K562 (cell line): ENCODE data around the gene SPTBN2. TPM values are rescaled to one million over a fixed set of nuclear protein-coding genes. Genes with fewer than 3 reads are reported as not detected.

Experiments used
- ATAC-seq: fragments of 200-7000 bp; cut with Tn5 transposase; 3 replicates; pipeline ENCODE4 v1.9.1; 2020; ENCODE audit warnings: moderate library complexity
- Bru-seq: library from RNA; stranded (reverse); fragments of 400-500 nt; gene quantifications from one replicate; lab custom pipeline; 2021; lab: Mats Ljungman, UMichigan
- BruChase-seq, 2 experiments: library from RNA; stranded (reverse); fragments of 400-500 nt; gene quantifications; one replicate each; lab custom pipeline; 2021; lab: Mats Ljungman, UMichigan
- BruUV-seq: library from RNA; stranded (reverse); fragments of 400-500 nt; replicated peaks from 2 replicates; lab custom pipeline; 2021; lab: Mats Ljungman, UMichigan
- CTCF ChIA-PET: fragments of 300-600 bp; formaldehyde crosslinking; extraction: SDS; loops from one replicate; lab custom pipeline; 2021; ENCODE audit warnings: low intra/inter-chr PET ratio; lab: Yijun Ruan, JAX
- POLR2A ChIA-PET: fragments of 300-600, 350-650 bp; sonication (Branson Sonifier 250); formaldehyde crosslinking; extraction: SDS; loops from one replicate; lab custom pipeline; 2021; ENCODE audit warnings: antibody characterized with exemption, inconsistent platforms; lab: Yijun Ruan, JAX
- DNase-seq, 4 experiments: peaks; one replicate each; pipeline versions ENCODE4 v3.0.0 to v3.0.0-alpha.2; 2011 to 2018; ENCODE audit warnings: low spot score in 3 of 4, mixed read lengths in 3 of 4; ENCODE audit errors: extremely low read depth in 1 of 4
- FAIRE-seq: peaks from 2 replicates; lab custom pipeline; 2011; peaks lifted over from hg19 to GRCh38; lab: Jason Lieb, UNC
- H2AFZ ChIP-seq: 2 replicates; pipeline ENCODE4 v1.6.0; 2011; ENCODE audit warnings: low read depth, low read length, control low read depth, inconsistent platforms
- H3K27ac ChIP-seq: fragments of 200-600 bp; 3 replicates; pipeline ENCODE4 v1.8.0; 2011; ENCODE audit warnings: low read depth, mild to moderate bottlenecking, control low read depth, inconsistent platforms, low read length, moderate library complexity, mixed read lengths; ENCODE audit errors: extremely low read depth
- H3K27me3 ChIP-seq, 2 experiments: fragments of 300-600 bp in 1 of 2; 2 replicates in 1 of 2; 3 replicates in 1 of 2; pipeline versions ENCODE4 v1.6.0 to v1.8.0; 2011; ENCODE audit warnings: inconsistent platforms in 2 of 2, low read length in 2 of 2, mild to moderate bottlenecking in 1 of 2, mixed read lengths in 1 of 2, moderate library complexity in 1 of 2; ENCODE audit not compliant: control insufficient read depth in 2 of 2, insufficient read depth in 2 of 2
- H3K36me3 ChIP-seq: fragments of 300-600 bp; 3 replicates; pipeline ENCODE4 v1.8.0; 2011; ENCODE audit warnings: mild to moderate bottlenecking, low read length, inconsistent platforms; ENCODE audit not compliant: control insufficient read depth, insufficient read depth
- H3K4me1 ChIP-seq, 2 experiments: fragments of 200-600 bp in 1 of 2; replicated peaks in 1 of 2; 2 replicates in 1 of 2; 3 replicates in 1 of 2; pipeline versions ENCODE4 v1.5.1 to v1.8.0; 2011; ENCODE audit warnings: inconsistent platforms in 2 of 2, low read length in 2 of 2, mild to moderate bottlenecking in 1 of 2, mixed read lengths in 1 of 2, moderate library complexity in 1 of 2; ENCODE audit not compliant: control insufficient read depth in 2 of 2, insufficient read depth in 2 of 2
- H3K4me2 ChIP-seq: 2 replicates; pipeline ENCODE4 v1.6.1; 2011; ENCODE audit warnings: low read length, control low read depth, inconsistent platforms, mixed read lengths; ENCODE audit not compliant: insufficient read depth
- H3K4me3 ChIP-seq: fragments of 200-600 bp; sonication (generic), shearing (Covaris generic); 2 replicates; pipeline ENCODE4 v1.5.1; 2016; ENCODE audit warnings: control low read depth, inconsistent platforms
- H3K79me2 ChIP-seq: fragments of 200-600 bp; 3 replicates; pipeline ENCODE4 v1.8.0; 2011; ENCODE audit warnings: low read length, inconsistent platforms; ENCODE audit not compliant: control insufficient read depth, insufficient read depth
- H3K9ac ChIP-seq, 2 experiments: 2 replicates each; pipeline versions ENCODE4 v1.6.0 to v1.6.1; 2011; ENCODE audit warnings: low read depth in 2 of 2, low read length in 2 of 2, control low read depth in 1 of 2, inconsistent platforms in 1 of 2, mild to moderate bottlenecking in 1 of 2, mixed read lengths in 1 of 2; ENCODE audit not compliant: insufficient read depth in 1 of 2
- H3K9me1 ChIP-seq: one replicate; pipeline ENCODE4 v1.6.0; 2011; ENCODE audit warnings: inconsistent platforms, mild to moderate bottlenecking, low read length, moderate library complexity; ENCODE audit not compliant: control insufficient read depth, insufficient read depth
- H3K9me3 ChIP-seq: replicated peaks from 2 replicates; pipeline ENCODE4 v1.5.1; 2011; ENCODE audit warnings: low read depth, low read length, inconsistent platforms; ENCODE audit not compliant: control insufficient read depth, insufficient read depth
- H4K20me1 ChIP-seq: replicated peaks from 2 replicates; pipeline ENCODE4 v1.6.1; 2011; ENCODE audit warnings: low read length, inconsistent platforms, mixed read lengths; ENCODE audit not compliant: control insufficient read depth, insufficient read depth
- CEBPB ChIP-seq: fragments of 450-650 bp; IDR thresholded peaks from 2 replicates; pipeline ENCODE4 v1.6.1; 2016; ENCODE audit warnings: missing genetic modification characterization, missing compliant biosample characterization
- ELF2 ChIP-seq: fragments of 250-450 bp; sonication (Bioruptor Pico); IDR thresholded peaks from 2 replicates; pipeline ENCODE4 v1.5.0; 2021; ENCODE audit warnings: mild to moderate bottlenecking
- POLR3G ChIP-seq: IDR thresholded peaks from 2 replicates; pipeline ENCODE4 v1.6.1; 2011; ENCODE audit not compliant: insufficient read length, insufficient replicate concordance; ENCODE audit errors: extremely low read depth
- SIN3B ChIP-seq: fragments of 450-650 bp; IDR thresholded peaks from 2 replicates; pipeline ENCODE4 v1.6.1; 2017; ENCODE audit warnings: low read depth, mild to moderate bottlenecking, moderate library complexity
- ZNF644 ChIP-seq: fragments of 200-800 bp; sonication (Bioruptor generic); IDR thresholded peaks from 2 replicates; pipeline ENCODE4 v1.6.1; 2016; ENCODE audit warnings: low read depth, missing genetic modification characterization, missing compliant biosample characterization
- ZNF695 ChIP-seq: fragments of 450-650 bp; formaldehyde crosslinking; IDR thresholded peaks from 2 replicates; pipeline ENCODE4 v1.4.0; 2020; ENCODE audit warnings: mild to moderate bottlenecking, moderate library complexity
- WGBS: fragments of 100-300 bp; shearing (Covaris generic); methylation state at CpG from one replicate; pipeline ENCODE4 v1.1.6; 2016; ENCODE audit warnings: low coverage, mixed read lengths; ENCODE audit not compliant: insufficient coverage; ENCODE audit errors: missing lambda C conversion rate; 5-methylcytosine and 5-hydroxymethylcytosine counted together
- in situ Hi-C: fragments of 300-500 bp; cut with MboI; formaldehyde crosslinking; loops from 4 replicates; pipeline ENCODE4 v1.15.0; 2018; ENCODE audit warnings: inconsistent platforms, mixed read lengths
- intact Hi-C: fragments of 100-400 bp; cut with micrococcal nuclease; formaldehyde crosslinking; loops from 2 replicates; pipeline ENCODE4 v1.14.2; 2022
- long read RNA-seq, 3 experiments: library from polyadenylated mRNA in 2 of 3; library from RNA in 1 of 3; unstranded in 2 of 3; stranded (forward) in 1 of 3; transcript quantifications; one replicate each; pipeline ENCODE4 v2.0.0, GENCODE V29; 2019 to 2022
- polyA minus RNA-seq, 3 experiments: library from RNA; depleted of rRNA, polyadenylated mRNA; stranded (reverse); fragments of >200 nt; gene quantifications; 2 replicates each; pipeline ENCODE4 v1.2.3, GENCODE V29; 2011
- polyA plus RNA-seq, 8 experiments: library from polyadenylated mRNA; depleted of rRNA in 4 of 8; stranded (reverse) in 5 of 8; unstranded in 3 of 8; fragments of >200 nt; fragmentation: Nextera tagmentation in 2 of 8; fragmentation: Illumina TruSeq in 1 of 8; extraction: Ambion mirVana in 2 of 8; extraction: Trizol in 1 of 8; gene quantifications; 2 replicates each; pipeline versions ENCODE4 v1.2.1 to v1.2.3, GENCODE V29; 2011 to 2014; ENCODE audit warnings: inconsistent platforms in 1 of 8, missing spikeins in 1 of 8
- total RNA-seq, 7 experiments: library from RNA; depleted of rRNA in 6 of 7; stranded (reverse); fragments of >200 nt in 6 of 7; fragmentation: Illumina TruSeq in 2 of 7; extraction: Trizol in 2 of 7; gene quantifications; 2 replicates each; pipeline versions ENCODE4 v1.2.1 to v1.2.3, GENCODE V29; 2011 to 2021; ENCODE audit warnings: low replicate concordance in 1 of 7
- TF ChIP-seq, protein P1 (sequence below): fragments of 250-450 bp; sonication (Bioruptor Pico); IDR thresholded peaks from 2 replicates; pipeline ENCODE4 v1.8.0; 2021; ENCODE audit warnings: borderline replicate concordance, mild to moderate bottlenecking, moderate library complexity; ENCODE audit not compliant: poor library complexity, severe bottlenecking
- TF ChIP-seq, protein P2 (sequence below): fragments of 450-650 bp; formaldehyde crosslinking; conservative IDR thresholded peaks from 2 replicates; pipeline ENCODE4 v1.4.0; 2022; ENCODE audit warnings: mild to moderate bottlenecking, missing genetic modification characterization

The SPTBN2 gene
- total RNA-seq (2011; cell fraction: chromatin; rRNA removed; ENCODE audit: low replicate concordance): 38.7 and 79.0 TPM in 2 replicates
- total RNA-seq (2011; cell fraction: nucleolus; rRNA removed): 36.8 and 51.9 TPM in 2 replicates
- total RNA-seq (2011; cell fraction: nucleoplasm; rRNA removed): 19.7 and 37.4 TPM in 2 replicates
- total RNA-seq (2014; rRNA removed) (56.5 and 65.5 TPM in 2 replicates), total RNA-seq (2014; rRNA removed; fragmentation: Illumina TruSeq; extraction: Trizol) (9.2 and 15.2 TPM in 2 replicates), total RNA-seq (2015; rRNA removed; fragmentation: Illumina TruSeq; extraction: Trizol) (25.5 and 25.6 TPM in 2 replicates), total RNA-seq (2021) (50.0 and 55.6 TPM in 2 replicates), polyA plus RNA-seq (2011; rRNA removed) (12.1 and 15.3 TPM in 2 replicates), polyA plus RNA-seq (2014; fragmentation: Illumina TruSeq; extraction: Trizol) (19.7 and 33.5 TPM in 2 replicates), polyA plus RNA-seq (2014; fragmentation: Nextera tagmentation; extraction: Ambion mirVana) (under 1 TPM; 0.38 to 0.49 TPM), polyA plus RNA-seq (2014; rRNA removed) (31.4 and 33.3 TPM in 2 replicates), polyA minus RNA-seq (2011; rRNA and poly(A)+ RNA removed) (15.2 and 22.3 TPM in 2 replicates), Bru-seq, nascent RNA (percentile 61 among the genes with signal in this experiment), BruChase-seq, experiment 1, labeled RNA remaining after a 2-hour chase (percentile 56 among the genes with signal in this experiment), BruChase-seq, experiment 2, labeled RNA remaining after a 6-hour chase (percentile 58 among the genes with signal in this experiment)
- polyA plus RNA-seq (2011; cell fraction: cytosol; rRNA removed): 14.8 and 18.5 TPM in 2 replicates
- polyA plus RNA-seq (2011; cell fraction: nucleus; rRNA removed): 45.3 and 54.6 TPM in 2 replicates
- polyA plus RNA-seq (2012): 34.5 and 42.4 TPM in 2 replicates
- 22.2 and 30.1 TPM in 2 replicates for polyA minus RNA-seq (2011; cell fraction: cytosol; rRNA and poly(A)+ RNA removed)
- 10.4 and 25.8 TPM in 2 replicates for polyA minus RNA-seq (2011; cell fraction: nucleus; rRNA and poly(A)+ RNA removed)
- long read RNA-seq, experiment 1, partial matches to known transcripts: 24 of 40 reads
- long read RNA-seq, experiment 1, other reads (novel, unspliced or antisense): 16 of 40 reads
- long read RNA-seq, experiment 2, partial matches to known transcripts: 24 of 33 reads
- long read RNA-seq, experiment 2, other reads (novel, unspliced or antisense): 9 of 33 reads
- long read RNA-seq, experiment 3, partial matches to known transcripts: 1 of 1 reads
- long read RNA-seq, experiment 3, other reads (novel, unspliced or antisense): 0 of 1 reads

DNA sequence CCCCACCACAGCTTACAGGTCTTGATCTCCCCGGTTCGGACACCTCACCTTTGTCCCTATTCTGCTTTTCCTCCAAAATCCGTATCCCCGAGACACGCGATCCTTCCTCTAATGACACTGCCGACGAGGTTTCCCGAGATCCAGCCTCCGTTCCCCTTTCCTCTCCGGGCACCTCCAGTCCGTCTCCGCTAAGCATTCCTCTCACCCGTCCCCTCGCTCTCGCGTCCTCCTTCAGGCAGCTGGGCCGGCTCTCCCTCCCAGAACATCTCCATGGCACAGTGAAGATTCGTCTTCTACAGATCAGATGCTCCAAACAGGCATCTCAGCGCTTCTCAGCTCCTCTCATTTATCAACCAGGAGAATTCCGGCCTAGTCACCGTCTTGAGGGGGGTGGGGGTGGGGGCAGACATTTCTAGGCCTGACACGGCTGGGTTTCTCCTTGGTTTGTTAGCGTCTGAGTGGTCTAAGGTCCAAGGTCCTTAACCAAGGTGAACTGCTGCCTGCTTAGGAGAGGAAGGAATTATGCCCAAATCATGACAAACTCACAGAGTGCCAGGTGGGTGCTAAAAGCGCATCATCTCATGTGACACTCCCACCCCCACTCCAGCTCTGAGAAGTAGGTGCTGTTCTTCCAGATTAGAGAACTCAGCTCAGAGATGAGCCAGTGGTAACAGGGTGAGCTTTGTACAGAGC lies at the start of gene SPTBN2:
Gene SPTBN2, minus strand, starts transcription at position 524 of the 693 bp plus-strand sequence. CDS start 7,976 bp downstream, outside the sequence.
- intact Hi-C loops (no loop called here), in situ Hi-C loops (no loop called here)
- 6% methylated on average over 25 of the region's 25 CpGs for WGBS
- H4K20me1 ChIP-seq: no peaks in the 10 kb centered on the region; the same call in 1 of the 2 replicates
- DNase-seq (peak; percentile 29 to 77 (median 54)), FAIRE-seq (peak; percentile 81), ATAC-seq (peak; percentile 61)
- peaks cover 23 to 34% of the 10 kb centered on the region in 2 experiments; a peak in 4 of 5 replicates for H3K4me1 ChIP-seq
- 0 out of 5 replicates have a peak, but pooled peaks cover 0 to 3% of the 10 kb centered on the region in 2 experiments for H3K27me3 ChIP-seq
- peak within 1 kb of the TSS; percentile 90 for H3K4me2 ChIP-seq
- H3K79me2 ChIP-seq: peaks cover 22% of the 10 kb centered on the region
- peak within 1 kb of the TSS; percentile 48 for H3K4me3 ChIP-seq
- H3K36me3 ChIP-seq: 0 out of 3 replicates have a peak, but pooled peaks cover 3% of the 10 kb centered on the region
- no peaks in the 10 kb centered on the region for H3K9me1 ChIP-seq
- BruUV-seq: TSS peak; percentile 29
- H2AFZ ChIP-seq: peak within 1 kb of the TSS; percentile 95
- POLR2A ChIA-PET: interaction anchor here (0.9 to 1.2 kb wide), 4 partner anchors 12 to 49 kb away, joined by 3 to 5 read pairs (median 4); no protein-coding TSS in a partner anchor
- H3K27ac ChIP-seq: peak within 1 kb of the TSS; percentile 68; the same call in 2 of the 3 replicates
- H3K9ac ChIP-seq: peak within 1 kb of the TSS; percentile 68 to 94; a peak in 3 of 4 replicates
- H3K9me3 ChIP-seq: no peaks in the 10 kb centered on the region
- CTCF ChIA-PET: interaction anchor here (0.7 kb wide), 1 partner anchor 106 kb away, joined by 6 read pairs; no protein-coding TSS in a partner anchor
- TF ChIP-seq, protein P1, sequence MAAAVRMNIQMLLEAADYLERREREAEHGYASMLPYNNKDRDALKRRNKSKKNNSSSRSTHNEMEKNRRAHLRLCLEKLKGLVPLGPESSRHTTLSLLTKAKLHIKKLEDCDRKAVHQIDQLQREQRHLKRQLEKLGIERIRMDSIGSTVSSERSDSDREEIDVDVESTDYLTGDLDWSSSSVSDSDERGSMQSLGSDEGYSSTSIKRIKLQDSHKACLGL (CRISPR knock-in tag): no peak
- no peak for TF ChIP-seq SIN3B
- TF ChIP-seq ZNF644 (tag): no peak
- TF ChIP-seq, protein P2, sequence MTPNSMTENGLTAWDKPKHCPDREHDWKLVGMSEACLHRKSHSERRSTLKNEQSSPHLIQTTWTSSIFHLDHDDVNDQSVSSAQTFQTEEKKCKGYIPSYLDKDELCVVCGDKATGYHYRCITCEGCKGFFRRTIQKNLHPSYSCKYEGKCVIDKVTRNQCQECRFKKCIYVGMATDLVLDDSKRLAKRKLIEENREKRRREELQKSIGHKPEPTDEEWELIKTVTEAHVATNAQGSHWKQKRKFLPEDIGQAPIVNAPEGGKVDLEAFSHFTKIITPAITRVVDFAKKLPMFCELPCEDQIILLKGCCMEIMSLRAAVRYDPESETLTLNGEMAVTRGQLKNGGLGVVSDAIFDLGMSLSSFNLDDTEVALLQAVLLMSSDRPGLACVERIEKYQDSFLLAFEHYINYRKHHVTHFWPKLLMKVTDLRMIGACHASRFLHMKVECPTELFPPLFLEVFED (CRISPR knock-in tag): no peak
- TF ChIP-seq ZNF695 (CRISPR knock-in tag): no peak
- TF ChIP-seq ELF2: no peak
- no peak for TF ChIP-seq POLR3G
- TF ChIP-seq CEBPB (tag): no peak
